ENCODE results near the gene TXNDC5. TPM values are rescaled to one million over a fixed set of nuclear protein-coding genes. Genes with fewer than 3 reads are reported as not detected.

TXNDC5 gene
- total RNA-seq, 1 donor from 2014 or later = 71.6 TPM

GRCh38 chr6:7916959-7917358, 6.4 kb upstream of the TXNDC5 start:
- Mint-ChIP-seq H3K4me3 (ENCODE audit: low read depth) (no peak overlapping the region), H3K4me1 (ENCODE audit: low read depth) (no peaks in the 10 kb centered on the region), H3K27me3 (peaks cover 16% of the 10 kb centered on the region), H3K36me3 (ENCODE audit: insufficient read depth) (no peaks in the 10 kb centered on the region), H3K9me3 (ENCODE audit: low read depth) (no peaks in the 10 kb centered on the region), H3K27ac (no peak overlapping the region)
- no peak for DNase-seq (ENCODE audit: low spot score, unreplicated experiment)
- TF ChIP-seq CTCF (IDR thresholded peaks at IDR 0.05; ENCODE audit: unreplicated experiment) = no peak

- no peak for DNase-seq (ENCODE audit: low spot score, unreplicated experiment)
- Mint-ChIP-seq H3K27me3 (peaks cover 16% of the 10 kb centered on the region), H3K36me3 (ENCODE audit: insufficient read depth) (no peaks in the 10 kb centered on the region), H3K4me3 (ENCODE audit: low read depth) (no peak overlapping the region), H3K27ac (no peak overlapping the region), H3K9me3 (ENCODE audit: low read depth) (no peaks in the 10 kb centered on the region), H3K4me1 (ENCODE audit: low read depth) (no peaks in the 10 kb centered on the region)
- TF ChIP-seq CTCF (IDR thresholded peaks at IDR 0.05; ENCODE audit: unreplicated experiment) = no peak
These were observed 4.6 kb upstream of the TXNDC5 start for GRCh38 chr6:7914991-7915789.

- H3K27me3 Mint-ChIP-seq = peaks cover 18% of the 10 kb centered on the region
- no peaks in the 10 kb centered on the region for H3K36me3 Mint-ChIP-seq (ENCODE audit: insufficient read depth)
- no peak overlapping the region for H3K27ac Mint-ChIP-seq
- no peaks in the 10 kb centered on the region for H3K9me3 Mint-ChIP-seq (ENCODE audit: low read depth)
- peaks cover 2% of the 10 kb centered on the region for H3K4me1 Mint-ChIP-seq (ENCODE audit: low read depth)
- DNase-seq (ENCODE audit: low spot score, unreplicated experiment) = no peak
- no peak for TF ChIP-seq CTCF (IDR thresholded peaks at IDR 0.05; ENCODE audit: unreplicated experiment)
- no peak overlapping the region for H3K4me3 Mint-ChIP-seq (ENCODE audit: low read depth)
These were observed 3.7 kb upstream of the TXNDC5 start for GRCh38 chr6:7914311-7914710.

- Mint-ChIP-seq H3K27ac (no peak overlapping the region), H3K27me3 (peaks cover 24% of the 10 kb centered on the region), H3K9me3 (ENCODE audit: low read depth) (no peaks in the 10 kb centered on the region), H3K4me1 (ENCODE audit: low read depth) (peaks cover 5% of the 10 kb centered on the region), H3K4me3 (ENCODE audit: low read depth) (no peak overlapping the region), H3K36me3 (ENCODE audit: insufficient read depth) (no peaks in the 10 kb centered on the region)
- TF ChIP-seq CTCF (IDR thresholded peaks at IDR 0.05; ENCODE audit: unreplicated experiment) = no peak
- DNase-seq (ENCODE audit: low spot score, unreplicated experiment) = no peak
These were observed 2.3 kb upstream of the TXNDC5 start for GRCh38 chr6:7912736-7913517.

- Mint-ChIP-seq H3K9me3 (ENCODE audit: low read depth) (no peaks in the 10 kb centered on the region), H3K36me3 (ENCODE audit: insufficient read depth) (peaks cover 1% of the 10 kb centered on the region), H3K27me3 (peaks cover 19% of the 10 kb centered on the region), H3K4me3 (ENCODE audit: low read depth) (no peak overlapping the region), H3K27ac (no peak overlapping the region), H3K4me1 (ENCODE audit: low read depth) (peaks cover 5% of the 10 kb centered on the region)
- no peak for DNase-seq (ENCODE audit: low spot score, unreplicated experiment)
- TF ChIP-seq CTCF (IDR thresholded peaks at IDR 0.05; ENCODE audit: unreplicated experiment) = no peak
These were observed 1.4 kb upstream of the TXNDC5 start for GRCh38 chr6:7912024-7912423.
